CD4-positive, alpha-beta memory T cell (primary cell): ENCODE results near the gene SRPK1. TPM values are rescaled to one million over a fixed set of nuclear protein-coding genes. Genes with fewer than 3 reads are reported as not detected.
"Not testable (repeated sequence)": the region's sequence is repeated elsewhere in the genome, so short reads cannot be mapped to it uniquely, and the experiment has no call there.

Source experiments
- CTCF ChIA-PET: fragments of 350-600 bp; sonication (Branson Sonifier 250); formaldehyde crosslinking; loops from one replicate; lab custom pipeline; 2021; ENCODE audit warnings: inconsistent platforms; ENCODE audit not compliant: partially characterized antibody; lab: Charles Lee
- POLR2A ChIA-PET: fragments of 350-600 bp; sonication (Branson Sonifier 250); formaldehyde crosslinking; loops from one replicate; lab custom pipeline; 2021; ENCODE audit not compliant: partially characterized antibody; lab: Charles Lee
- DNase-seq, 5 donors: peaks; one replicate each; pipeline versions ENCODE4 v3.0.0 to v3.0.0-alpha.2; 2020 to 2022; ENCODE audit warnings: mixed read lengths in 1 of 5
- H3K27ac ChIP-seq: one replicate; pipeline ENCODE4 v1.7.0; 2013; ENCODE audit warnings: low read depth, low read length
- H3K27me3 ChIP-seq: 2 replicates; pipeline ENCODE4 v1.7.0; 2013; ENCODE audit warnings: mild to moderate bottlenecking, low read length, moderate library complexity; ENCODE audit not compliant: insufficient read depth
- H3K36me3 ChIP-seq: 2 replicates; pipeline ENCODE4 v1.7.0; 2013; ENCODE audit warnings: mild to moderate bottlenecking, low read length, moderate library complexity; ENCODE audit not compliant: insufficient read depth
- H3K4me1 ChIP-seq: 2 replicates; pipeline ENCODE4 v1.7.0; 2013; ENCODE audit warnings: mild to moderate bottlenecking, low read length, moderate library complexity; ENCODE audit not compliant: insufficient read depth
- H3K4me3 ChIP-seq, 2 donors: one replicate each; pipeline ENCODE4 v1.7.0; 2013; ENCODE audit warnings: low read length in 2 of 2, mild to moderate bottlenecking in 1 of 2
- H3K9me3 ChIP-seq, 2 donors: one replicate each; pipeline ENCODE4 v1.7.0; 2013; ENCODE audit warnings: low read length in 2 of 2, control low read depth in 1 of 2; ENCODE audit not compliant: control insufficient read depth in 1 of 2
- H3K27ac Mint-ChIP-seq, 7 donors: one replicate each; pipeline ENCODE4 v1.8.0; 2020 to 2021; ENCODE audit warnings: mixed read lengths in 7 of 7, mild to moderate bottlenecking in 6 of 7, inconsistent platforms in 3 of 7, moderate library complexity in 3 of 7
- H3K27me3 Mint-ChIP-seq, 2 donors: one replicate each; pipeline ENCODE4 v1.8.0; 2020 to 2021; ENCODE audit warnings: mixed read lengths in 2 of 2
- H3K36me3 Mint-ChIP-seq, 2 donors: one replicate each; pipeline ENCODE4 v1.8.0; 2020 to 2021; ENCODE audit warnings: mixed read lengths in 2 of 2, inconsistent platforms in 1 of 2, mild to moderate bottlenecking in 1 of 2
- H3K4me1 Mint-ChIP-seq, 4 donors: one replicate each; pipeline ENCODE4 v1.8.0; 2020 to 2021; ENCODE audit warnings: mixed read lengths in 4 of 4, mild to moderate bottlenecking in 1 of 4
- H3K4me3 Mint-ChIP-seq, 8 donors: one replicate each; pipeline ENCODE4 v1.8.0; 2020 to 2021; ENCODE audit warnings: mixed read lengths in 8 of 8, mild to moderate bottlenecking in 7 of 8, moderate library complexity in 6 of 8, inconsistent platforms in 3 of 8
- H3K9me3 Mint-ChIP-seq, 8 donors: one replicate each; pipeline ENCODE4 v1.8.0; 2020 to 2021; ENCODE audit warnings: mixed read lengths in 8 of 8, mild to moderate bottlenecking in 5 of 8, inconsistent platforms in 3 of 8, moderate library complexity in 1 of 8
- intact Hi-C: fragments of 100-400 bp; cut with micrococcal nuclease; formaldehyde crosslinking; loops from one replicate; pipeline ENCODE4 v1.15.1; 2023
- polyA plus RNA-seq, 2 donors: library from polyadenylated mRNA; unstranded; fragments of 300-500 nt; fragmentation: Illumina TruSeq; gene quantifications; one replicate each; pipeline ENCODE4 v1.2.3, GENCODE V29; 2021
- total RNA-seq, 2 experiments: library from RNA; stranded (reverse); gene quantifications; one replicate each; pipeline ENCODE4 v1.2.3, GENCODE V29; 2021

The SRPK1 gene
- total and polyA plus RNA-seq, 4 experiments from 2014 or later, result 47.6 to 57.5 (median 51.6) TPM

- H3K4me3 Mint-ChIP-seq, result no peak overlapping the region
- DNase-seq, result no peak
- ChIA-PET CTCF (no interaction called here), POLR2A (no interaction called here)
- H3K36me3 ChIP-seq, result no peaks in the 10 kb centered on the region
- H3K4me3 ChIP-seq, result no peak overlapping the region
- no peak overlapping the region for H3K27ac ChIP-seq
- peaks cover 5 to 10% of the 10 kb centered on the region in 2 donors for H3K27me3 Mint-ChIP-seq
- no peaks in the 10 kb centered on the region for H3K4me1 ChIP-seq
- no peak overlapping the region for H3K27ac Mint-ChIP-seq
- no peaks in the 10 kb centered on the region for H3K4me1 Mint-ChIP-seq
- H3K9me3 ChIP-seq, result no peaks in the 10 kb centered on the region
- intact Hi-C loops, result no loop called here
- H3K27me3 ChIP-seq, result no peaks in the 10 kb centered on the region
- H3K9me3 Mint-ChIP-seq, result peaks cover 0 to 5% (median 0%) of the 10 kb centered on the region in 8 donors
- no peaks in the 10 kb centered on the region for H3K36me3 Mint-ChIP-seq
Measured at GRCh38 chr6:35943390-35943789, 22.5 kb upstream of the SRPK1 start.

GRCh38 chr6:35942355-35942754, 21.5 kb upstream of the SRPK1 start:
- POLR2A ChIA-PET, result no interaction called here
- H3K4me3 ChIP-seq, result no peak overlapping the region

GRCh38 chr6:35941170-35941569, 20.3 kb upstream of the SRPK1 start:
- H3K4me1 ChIP-seq, H3K9me3 Mint-ChIP-seq, CTCF ChIA-PET, intact Hi-C loops, H3K36me3 Mint-ChIP-seq, H3K36me3 ChIP-seq, H3K27ac ChIP-seq, H3K4me3 ChIP-seq, H3K9me3 ChIP-seq, POLR2A ChIA-PET, H3K4me1 Mint-ChIP-seq, DNase-seq, H3K27me3 ChIP-seq, H3K4me3 Mint-ChIP-seq, H3K27ac Mint-ChIP-seq: not testable (repeated sequence)
- H3K27me3 Mint-ChIP-seq, result peaks cover 5 to 11% of the 10 kb centered on the region in 2 donors

More at GRCh38 chr6:35942355-35942754, 21.5 kb upstream of the SRPK1 start:
- no peak overlapping the region for H3K4me3 Mint-ChIP-seq
- no peaks in the 10 kb centered on the region for H3K4me1 ChIP-seq
- peaks cover 0 to 5% (median 0%) of the 10 kb centered on the region in 8 donors for H3K9me3 Mint-ChIP-seq
- H3K27ac ChIP-seq, result no peak overlapping the region
- intact Hi-C loops, result no loop called here
- CTCF ChIA-PET, result no interaction called here
- no peaks in the 10 kb centered on the region for H3K9me3 ChIP-seq
- no peaks in the 10 kb centered on the region for H3K4me1 Mint-ChIP-seq
- no peak for DNase-seq
- no peaks in the 10 kb centered on the region for H3K36me3 ChIP-seq
- H3K27me3 Mint-ChIP-seq, result peaks cover 5 to 10% of the 10 kb centered on the region in 2 donors
- H3K36me3 Mint-ChIP-seq, result no peaks in the 10 kb centered on the region
- H3K27ac Mint-ChIP-seq, result no peak overlapping the region
- no peaks in the 10 kb centered on the region for H3K27me3 ChIP-seq

- H3K9me3 ChIP-seq, H3K27ac Mint-ChIP-seq, H3K27ac ChIP-seq, CTCF ChIA-PET, H3K27me3 ChIP-seq, H3K4me3 ChIP-seq, intact Hi-C loops, POLR2A ChIA-PET, H3K4me3 Mint-ChIP-seq, H3K4me1 ChIP-seq, H3K4me1 Mint-ChIP-seq, DNase-seq, H3K9me3 Mint-ChIP-seq, H3K36me3 ChIP-seq, H3K36me3 Mint-ChIP-seq: not testable (repeated sequence)
- H3K27me3 Mint-ChIP-seq, result peaks cover 6 to 10% of the 10 kb centered on the region in 2 donors
Measured at GRCh38 chr6:35940014-35940413, 19.1 kb upstream of the SRPK1 start.

GRCh38 chr6:35939259-35939658, 18.4 kb upstream of the SRPK1 start:
- H3K27ac Mint-ChIP-seq, H3K4me3 ChIP-seq, POLR2A ChIA-PET, CTCF ChIA-PET, H3K36me3 ChIP-seq, H3K27me3 ChIP-seq, H3K4me1 Mint-ChIP-seq, H3K27ac ChIP-seq, intact Hi-C loops, H3K4me3 Mint-ChIP-seq, DNase-seq, H3K9me3 Mint-ChIP-seq, H3K9me3 ChIP-seq, H3K4me1 ChIP-seq, H3K36me3 Mint-ChIP-seq: not testable (repeated sequence)
- H3K27me3 Mint-ChIP-seq, result peaks cover 6 to 12% of the 10 kb centered on the region in 2 donors

GRCh38 chr6:35936681-35937359, 15.9 kb upstream of the SRPK1 start:
- Histone ChIP-seq H3K27me3 (no peaks in the 10 kb centered on the region), H3K36me3 (no peaks in the 10 kb centered on the region), H3K4me3 (no peak overlapping the region), H3K27ac (no peak overlapping the region), H3K4me1 (no peaks in the 10 kb centered on the region), H3K9me3 (no peaks in the 10 kb centered on the region)
- no peaks in the 10 kb centered on the region for H3K36me3 Mint-ChIP-seq
- no peak overlapping the region for H3K4me3 Mint-ChIP-seq
- ChIA-PET POLR2A (no interaction called here), CTCF (no interaction called here)
- H3K27me3 Mint-ChIP-seq, result peaks cover 6 to 12% of the 10 kb centered on the region in 2 donors
- H3K27ac Mint-ChIP-seq, result no peak overlapping the region
- no peak for DNase-seq
- intact Hi-C loops, result no loop called here
- H3K4me1 Mint-ChIP-seq, result no peaks in the 10 kb centered on the region
- peaks cover 0 to 5% (median 0%) of the 10 kb centered on the region in 8 donors for H3K9me3 Mint-ChIP-seq

GRCh38 chr6:35935469-35935868, 14.6 kb upstream of the SRPK1 start:
- no peak overlapping the region for H3K4me3 Mint-ChIP-seq
- DNase-seq, result no peak
- peaks cover 1 to 9% of the 10 kb centered on the region in 2 donors for H3K27me3 Mint-ChIP-seq
- H3K27ac Mint-ChIP-seq, result no peak overlapping the region
- H3K27me3 ChIP-seq, result no peaks in the 10 kb centered on the region
- no peaks in the 10 kb centered on the region for H3K36me3 ChIP-seq
- H3K9me3 Mint-ChIP-seq, result peaks cover 0 to 4% (median 0%) of the 10 kb centered on the region in 8 donors
- no peaks in the 10 kb centered on the region for H3K4me1 ChIP-seq
- no peaks in the 10 kb centered on the region for H3K9me3 ChIP-seq
- CTCF ChIA-PET, result no interaction called here
- POLR2A ChIA-PET, result no interaction called here
- no peak overlapping the region for H3K4me3 ChIP-seq
- no peaks in the 10 kb centered on the region for H3K36me3 Mint-ChIP-seq
- H3K4me1 Mint-ChIP-seq, result no peaks in the 10 kb centered on the region
- no peak overlapping the region for H3K27ac ChIP-seq
- intact Hi-C loops, result no loop called here
